ENCODE data around the gene LUZP2.

- TF ChIP-seq MAX (IDR thresholded peaks at IDR 0.05) (no peak), CTCF (IDR thresholded peaks at IDR 0.05; ENCODE audit: low read depth, low read length, missing input control) (no peak), EGR1 (IDR thresholded peaks at IDR 0.05; ENCODE audit: low read depth in 2 of 2) (no peak), TAF1 (conservative IDR thresholded peaks at IDR 0.05) (no peak), SP1 (IDR thresholded peaks at IDR 0.05) (no peak), RAD21 (IDR thresholded peaks at IDR 0.05) (no peak), YY1 (IDR thresholded peaks at IDR 0.05) (no peak), ATF3 (IDR thresholded peaks at IDR 0.05) (no peak), REST (IDR thresholded peaks at IDR 0.05) (no peak), RXRA (IDR thresholded peaks at IDR 0.05) (no peak), HNF4A (conservative IDR thresholded peaks at IDR 0.05) (no peak), JUND (IDR thresholded peaks at IDR 0.05) (no peak)
Observed at GRCh38 chr11:25052844-25053243, 556.0 kb downstream of the LUZP2 start.

All from liver (tissue), 3 donors.